Measurements from ENCODE around the gene PKN2. TPM values are rescaled to one million over a fixed set of nuclear protein-coding genes. Genes with fewer than 3 reads are reported as not detected.

Gene PKN2
- total RNA-seq, 2 donors from 2014 or later, result 31.3 to 37.4 TPM

DNA sequence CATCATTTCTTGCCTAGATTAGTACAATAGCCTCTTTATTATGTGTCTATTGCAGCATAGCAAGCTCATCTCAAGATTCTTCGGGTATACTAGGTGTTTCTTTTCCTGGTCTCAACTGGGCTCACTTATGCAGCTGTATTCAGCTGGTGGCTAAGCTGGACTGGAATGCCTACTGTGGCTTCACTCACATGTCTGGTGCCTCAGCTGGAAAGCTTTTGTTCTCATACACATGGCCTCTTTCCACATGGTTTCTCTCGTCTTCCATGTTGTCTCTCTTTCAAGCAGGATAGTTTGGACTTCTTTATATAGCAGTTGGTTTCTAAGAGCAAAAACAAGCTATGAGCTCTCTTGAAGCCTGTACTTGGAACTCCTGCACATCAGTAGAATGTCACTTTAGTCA, 45.2 kb downstream of the PKN2 start:
- intact Hi-C loops (cut with DNase I), result no loop called here
- no peak for DNase-seq (ENCODE audit: low spot score)

DNA sequence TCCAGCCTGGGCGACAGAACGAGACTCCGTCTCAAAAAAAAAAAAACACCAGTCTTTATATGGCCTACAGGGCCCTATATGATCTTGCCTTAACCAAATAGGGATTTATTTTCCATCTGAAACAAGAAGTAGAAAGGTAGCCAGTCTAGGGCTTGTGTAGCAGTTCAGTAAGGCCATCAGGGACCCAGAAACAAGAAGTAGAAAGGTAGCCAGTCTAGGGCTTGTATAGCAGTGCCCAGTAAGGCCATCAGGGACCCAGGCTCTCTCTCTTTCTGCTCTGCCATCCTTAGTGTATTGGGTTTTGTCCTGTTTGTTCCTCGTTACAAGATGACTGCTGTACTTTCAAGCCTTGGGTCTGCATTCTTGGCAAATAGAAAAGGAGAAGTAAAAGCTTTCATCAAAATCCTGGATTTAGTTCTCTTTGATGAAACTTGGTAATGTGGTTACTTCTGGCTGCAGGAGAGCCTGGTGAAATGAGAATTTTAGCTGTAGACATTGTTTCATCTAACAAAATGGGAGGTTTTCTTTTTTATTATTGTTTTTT, 46.1 kb downstream of the PKN2 start:
- DNase-seq (ENCODE audit: low spot score), result no peak
- intact Hi-C loops (cut with DNase I), result no loop called here

DNA sequence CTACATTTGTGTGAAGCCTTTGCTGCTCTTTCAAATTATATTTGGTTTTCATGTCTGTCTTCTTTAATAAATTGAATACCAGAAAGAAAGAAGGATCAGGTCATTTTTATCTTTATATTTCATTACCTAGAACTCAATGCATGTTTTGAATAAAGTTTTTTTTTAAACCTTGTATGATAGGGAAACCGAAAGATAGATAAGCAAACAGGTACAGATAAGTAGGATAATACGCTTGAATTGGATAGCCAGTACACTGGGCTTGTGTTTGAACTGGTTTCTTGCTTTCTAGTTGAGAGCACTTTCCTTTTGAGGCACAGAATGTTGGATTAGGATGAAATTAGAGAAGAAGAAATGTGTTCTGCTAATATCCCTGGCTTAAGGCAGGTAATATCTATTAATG, 46.9 kb downstream of the PKN2 start:
- intact Hi-C loops (cut with DNase I), result no loop called here
- no peak for DNase-seq (ENCODE audit: low spot score)

DNA sequence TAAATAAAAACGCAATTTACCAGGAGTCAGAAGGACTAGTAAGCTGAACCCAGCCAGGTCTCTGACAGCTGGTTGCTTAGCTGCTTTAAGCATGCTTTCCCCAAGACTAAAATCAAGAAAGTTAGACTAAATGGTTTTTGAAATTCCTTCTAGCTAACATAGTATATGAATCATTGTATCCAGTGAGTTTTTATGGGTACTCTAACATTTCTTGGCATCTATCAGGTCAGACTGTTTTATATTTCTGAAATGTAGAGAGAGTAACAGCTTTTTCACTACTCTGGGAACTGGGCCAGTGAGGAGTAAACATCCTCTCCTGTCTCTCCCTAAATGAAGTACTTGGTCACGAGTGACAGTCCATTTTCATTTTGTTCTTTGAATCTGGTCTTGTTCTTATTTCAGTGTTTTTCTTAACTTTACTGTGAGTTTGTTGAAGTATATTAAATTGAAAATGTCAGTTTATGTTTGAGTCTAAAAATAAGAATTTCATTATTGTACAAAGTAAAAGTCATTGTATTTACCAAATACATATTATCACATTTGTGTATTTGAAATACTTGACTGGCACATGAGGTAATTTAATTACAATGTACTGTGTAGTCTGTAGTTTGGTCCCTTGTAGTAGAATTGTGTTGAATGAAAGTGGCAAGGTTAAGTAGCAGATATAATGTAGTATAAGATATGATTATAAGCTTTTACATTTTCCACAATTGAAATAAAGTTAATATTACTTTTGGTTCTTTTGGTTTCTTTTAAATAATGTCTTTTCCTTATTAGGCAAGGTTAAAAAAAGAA, 47.6 kb downstream of the PKN2 start:
- intact Hi-C loops (cut with DNase I), result no loop called here

DNA sequence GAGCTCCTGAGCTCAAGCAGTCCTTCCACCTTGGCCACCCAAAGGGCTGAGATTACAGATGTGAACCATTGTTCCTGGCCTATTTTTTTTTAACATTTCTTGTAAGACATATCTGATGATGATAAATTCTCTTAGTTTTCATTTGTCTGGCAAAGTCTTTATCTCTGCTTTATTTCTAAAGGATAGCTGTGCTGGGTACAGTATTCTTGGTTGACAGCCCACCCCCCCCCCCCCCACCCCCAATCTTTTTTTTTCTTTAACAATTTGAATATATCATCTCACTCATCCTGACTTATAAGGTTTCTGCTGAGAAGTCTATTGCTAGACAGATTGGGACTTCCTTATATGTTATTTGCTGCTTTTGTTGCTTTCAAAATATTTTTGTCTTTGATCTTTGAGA, 51.3 kb downstream of the PKN2 start:
- DNase-seq (ENCODE audit: low spot score), result no peak
- intact Hi-C loops (cut with DNase I), result no loop called here

More for the DNA sequence above, 47.6 kb downstream of the PKN2 start:
- DNase-seq (ENCODE audit: low spot score), result no peak

GRCh38 chr1:88735909-88736308, 51.8 kb downstream of the PKN2 start:
- DNase-seq (ENCODE audit: low spot score), result no peak
- intact Hi-C loops (cut with DNase I), result no loop called here

GRCh38 chr1:88736633-88737248, 52.7 kb downstream of the PKN2 start:
- intact Hi-C loops (cut with DNase I), result no loop called here
- no peak for DNase-seq (ENCODE audit: low spot score)

- no peak for DNase-seq (ENCODE audit: low spot score)
- intact Hi-C loops (cut with DNase I), result no loop called here
Observed at GRCh38 chr1:88737338-88737927, 53.4 kb downstream of the PKN2 start.

- intact Hi-C loops (cut with DNase I), result no loop called here
- DNase-seq (ENCODE audit: low spot score), result no peak
Observed at GRCh38 chr1:88740784-88741183, 56.7 kb downstream of the PKN2 start.

DNA sequence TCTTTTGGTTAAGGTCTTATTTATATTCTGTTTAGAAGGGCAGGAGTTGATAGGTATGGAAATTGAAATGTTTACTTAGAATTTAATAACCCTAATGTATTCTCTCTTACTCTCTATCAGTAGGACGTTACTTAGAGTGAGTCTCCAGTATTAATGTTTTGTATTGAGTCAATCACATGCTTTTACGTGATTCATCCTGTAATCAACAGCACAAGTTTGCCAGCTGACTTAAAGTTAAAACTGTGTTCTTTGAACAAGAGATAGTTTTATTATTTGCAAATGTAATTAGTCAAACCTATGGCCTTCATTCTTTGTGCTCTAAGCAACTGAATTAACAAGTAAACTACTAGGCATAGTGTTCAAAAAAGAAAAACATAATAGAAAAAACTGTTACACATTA, 57.3 kb downstream of the PKN2 start:
- intact Hi-C loops (cut with DNase I), result no loop called here
- DNase-seq (ENCODE audit: low spot score), result no peak

DNA sequence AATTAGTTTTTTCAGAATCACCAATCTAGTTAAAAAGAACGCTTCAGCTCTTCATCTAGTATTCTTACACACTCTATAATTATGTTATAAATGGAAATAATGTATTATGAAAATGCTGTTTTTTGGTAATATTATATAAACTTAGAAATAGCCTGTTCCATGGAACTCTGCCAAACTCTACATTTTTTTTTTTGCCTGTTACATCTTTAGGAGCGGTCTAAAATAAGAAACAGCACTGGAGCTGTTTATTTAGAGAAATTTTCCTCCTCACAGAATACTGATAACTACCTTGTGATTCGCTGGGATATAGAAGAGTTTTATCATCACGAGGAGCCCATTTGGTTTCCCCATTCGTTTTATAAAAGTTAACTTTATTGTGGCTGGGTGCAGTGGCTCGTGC, 58.5 kb downstream of the PKN2 start:
- intact Hi-C loops (cut with DNase I), result no loop called here
- DNase-seq (ENCODE audit: low spot score), result no peak

GRCh38 chr1:88744142-88744541, 60.1 kb downstream of the PKN2 start:
- DNase-seq (ENCODE audit: low spot score), result no peak
- intact Hi-C loops (cut with DNase I), result no loop called here

GRCh38 chr1:88746916-88747315, 62.8 kb downstream of the PKN2 start:
- intact Hi-C loops (cut with DNase I), result no loop called here
- no peak for DNase-seq (ENCODE audit: low spot score)

GRCh38 chr1:88751714-88752113, 67.6 kb downstream of the PKN2 start:
- DNase-seq (ENCODE audit: low spot score), result no peak
- intact Hi-C loops (cut with DNase I), result no loop called here

GRCh38 chr1:88753506-88753905, 69.4 kb downstream of the PKN2 start:
- intact Hi-C loops (cut with DNase I), result no loop called here
- DNase-seq (ENCODE audit: low spot score), result no peak

GRCh38 chr1:88763649-88764406, 79.8 kb downstream of the PKN2 start:
- intact Hi-C loops (cut with DNase I), result no loop called here
- no peak for DNase-seq (ENCODE audit: low spot score)

GRCh38 chr1:88768187-88768586, 84.1 kb downstream of the PKN2 start:
- intact Hi-C loops (cut with DNase I), result no loop called here
- DNase-seq (ENCODE audit: low spot score), result no peak

GRCh38 chr1:88768816-88769215, 84.7 kb downstream of the PKN2 start:
- no peak for DNase-seq (ENCODE audit: low spot score)

DNA sequence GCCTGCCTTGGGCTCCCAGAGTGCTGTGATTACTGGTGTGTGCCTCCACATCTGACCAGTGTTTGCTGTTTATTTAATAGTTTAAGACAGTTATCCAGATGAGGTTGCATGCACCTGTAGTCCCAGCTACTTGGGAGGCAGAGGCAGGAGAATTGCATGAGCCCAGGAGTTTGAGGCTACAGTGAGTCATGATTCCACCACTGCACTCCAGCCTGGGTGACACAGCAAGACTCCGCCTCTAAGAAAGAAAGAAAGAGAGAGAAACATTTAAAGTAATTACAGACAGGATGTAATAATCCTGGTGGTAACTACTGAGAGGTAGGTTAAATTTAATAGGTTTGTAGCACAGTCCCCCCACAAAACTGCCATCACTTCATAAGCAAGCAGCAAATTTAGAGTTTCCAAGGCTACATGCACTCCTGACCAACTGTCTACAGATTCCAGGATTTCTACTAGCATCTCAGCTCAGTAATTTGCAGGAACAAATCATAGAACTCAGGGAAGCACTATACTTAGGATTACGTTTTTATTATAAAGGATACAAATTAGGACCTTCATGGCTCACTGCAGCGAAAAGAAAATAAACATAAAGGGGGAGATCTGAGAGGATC, 89.6 kb downstream of the PKN2 start:
- no peak for DNase-seq (ENCODE audit: low spot score)
- intact Hi-C loops (cut with DNase I), result no loop called here

More at GRCh38 chr1:88768816-88769215, 84.7 kb downstream of the PKN2 start:
- intact Hi-C loops (cut with DNase I), result no loop called here

All from posterior vena cava (tissue), 2 donors.